ENCODE results near the gene GPR22.

DNA sequence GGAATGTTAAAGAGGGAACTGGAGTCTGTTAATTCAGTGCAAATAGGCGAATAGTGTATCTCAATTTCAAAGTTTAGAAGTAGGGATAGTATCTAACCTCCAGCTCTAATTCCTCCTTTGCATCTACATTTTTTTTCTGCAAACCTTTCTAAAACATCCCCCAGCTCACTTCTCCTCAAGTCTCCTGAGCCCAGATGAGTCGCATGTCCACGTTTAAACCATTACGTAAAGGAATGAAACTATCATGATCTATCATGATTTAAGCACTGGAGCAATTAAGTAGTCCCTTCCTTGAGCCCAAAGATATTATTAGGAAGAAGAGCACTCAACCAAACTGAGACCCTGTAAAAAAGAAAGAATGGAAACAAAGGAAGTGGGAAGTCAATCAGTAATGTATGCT is 29.9 kb downstream of the GPR22 start:
- TF ChIP-seq, protein P1, sequence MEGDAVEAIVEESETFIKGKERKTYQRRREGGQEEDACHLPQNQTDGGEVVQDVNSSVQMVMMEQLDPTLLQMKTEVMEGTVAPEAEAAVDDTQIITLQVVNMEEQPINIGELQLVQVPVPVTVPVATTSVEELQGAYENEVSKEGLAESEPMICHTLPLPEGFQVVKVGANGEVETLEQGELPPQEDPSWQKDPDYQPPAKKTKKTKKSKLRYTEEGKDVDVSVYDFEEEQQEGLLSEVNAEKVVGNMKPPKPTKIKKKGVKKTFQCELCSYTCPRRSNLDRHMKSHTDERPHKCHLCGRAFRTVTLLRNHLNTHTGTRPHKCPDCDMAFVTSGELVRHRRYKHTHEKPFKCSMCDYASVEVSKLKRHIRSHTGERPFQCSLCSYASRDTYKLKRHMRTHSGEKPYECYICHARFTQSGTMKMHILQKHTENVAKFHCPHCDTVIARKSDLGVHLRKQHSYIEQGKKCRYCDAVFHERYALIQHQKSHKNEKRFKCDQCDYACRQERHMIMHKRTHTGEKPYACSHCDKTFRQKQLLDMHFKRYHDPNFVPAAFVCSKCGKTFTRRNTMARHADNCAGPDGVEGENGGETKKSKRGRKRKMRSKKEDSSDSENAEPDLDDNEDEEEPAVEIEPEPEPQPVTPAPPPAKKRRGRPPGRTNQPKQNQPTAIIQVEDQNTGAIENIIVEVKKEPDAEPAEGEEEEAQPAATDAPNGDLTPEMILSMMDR (IDR thresholded peaks at IDR 0.05): no peak
- TF ChIP-seq POLR2AphosphoS5 (IDR thresholded peaks at IDR 0.05; ENCODE audit: low read depth, low read length) (no peak), SIN3A (IDR thresholded peaks at IDR 0.05; ENCODE audit: borderline replicate concordance, insufficient read depth, low read depth, low read length) (no peak)
- TF ChIP-seq, protein P2, sequence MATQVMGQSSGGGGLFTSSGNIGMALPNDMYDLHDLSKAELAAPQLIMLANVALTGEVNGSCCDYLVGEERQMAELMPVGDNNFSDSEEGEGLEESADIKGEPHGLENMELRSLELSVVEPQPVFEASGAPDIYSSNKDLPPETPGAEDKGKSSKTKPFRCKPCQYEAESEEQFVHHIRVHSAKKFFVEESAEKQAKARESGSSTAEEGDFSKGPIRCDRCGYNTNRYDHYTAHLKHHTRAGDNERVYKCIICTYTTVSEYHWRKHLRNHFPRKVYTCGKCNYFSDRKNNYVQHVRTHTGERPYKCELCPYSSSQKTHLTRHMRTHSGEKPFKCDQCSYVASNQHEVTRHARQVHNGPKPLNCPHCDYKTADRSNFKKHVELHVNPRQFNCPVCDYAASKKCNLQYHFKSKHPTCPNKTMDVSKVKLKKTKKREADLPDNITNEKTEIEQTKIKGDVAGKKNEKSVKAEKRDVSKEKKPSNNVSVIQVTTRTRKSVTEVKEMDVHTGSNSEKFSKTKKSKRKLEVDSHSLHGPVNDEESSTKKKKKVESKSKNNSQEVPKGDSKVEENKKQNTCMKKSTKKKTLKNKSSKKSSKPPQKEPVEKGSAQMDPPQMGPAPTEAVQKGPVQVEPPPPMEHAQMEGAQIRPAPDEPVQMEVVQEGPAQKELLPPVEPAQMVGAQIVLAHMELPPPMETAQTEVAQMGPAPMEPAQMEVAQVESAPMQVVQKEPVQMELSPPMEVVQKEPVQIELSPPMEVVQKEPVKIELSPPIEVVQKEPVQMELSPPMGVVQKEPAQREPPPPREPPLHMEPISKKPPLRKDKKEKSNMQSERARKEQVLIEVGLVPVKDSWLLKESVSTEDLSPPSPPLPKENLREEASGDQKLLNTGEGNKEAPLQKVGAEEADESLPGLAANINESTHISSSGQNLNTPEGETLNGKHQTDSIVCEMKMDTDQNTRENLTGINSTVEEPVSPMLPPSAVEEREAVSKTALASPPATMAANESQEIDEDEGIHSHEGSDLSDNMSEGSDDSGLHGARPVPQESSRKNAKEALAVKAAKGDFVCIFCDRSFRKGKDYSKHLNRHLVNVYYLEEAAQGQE (IDR thresholded peaks at IDR 0.05; ENCODE audit: insufficient read depth in 1 of 2, low read depth in 2 of 2, low read length in 1 of 2): no peak

Measured in Panc1 (cell line).